GDM1 (cell line): ENCODE results near the gene MTSS2.
"Not testable (repeated sequence)": the region's sequence is repeated elsewhere in the genome, so short reads cannot be mapped to it uniquely, and the experiment has no call there.

Experiments
- DNase-seq: peaks from one replicate; lab custom pipeline; 2025; lab: John Stamatoyannopoulos, UW

Gene MTSS2

GRCh38 chr16:70674221-70675014 is 11.4 kb downstream of the MTSS2 start:
- DNase-seq: no peak

GRCh38 chr16:70670938-70671337 is 14.9 kb downstream of the MTSS2 start:
- DNase-seq: not testable (repeated sequence)

- DNase-seq: no peak
These were observed 15.7 kb downstream of the MTSS2 start for GRCh38 chr16:70670175-70670574.

- DNase-seq: no peak
These were observed 19.8 kb downstream of the MTSS2 start for GRCh38 chr16:70665806-70666735.

- no peak for DNase-seq
These were observed 20.6 kb downstream of the MTSS2 start for GRCh38 chr16:70665113-70665694.

- no peak for DNase-seq
These were observed 21.3 kb downstream of the MTSS2 start for GRCh38 chr16:70664325-70665112.

GRCh38 chr16:70663524-70664324 is 22.1 kb downstream of the MTSS2 start:
- DNase-seq: no peak

- no peak for DNase-seq
These were observed 22.8 kb downstream of the MTSS2 start for GRCh38 chr16:70662991-70663523.

GRCh38 chr16:70661918-70662641 is 23.8 kb downstream of the MTSS2 start:
- no peak for DNase-seq

GRCh38 chr16:70661534-70661917 is 24.3 kb downstream of the MTSS2 start:
- DNase-seq: no peak

GRCh38 chr16:70660672-70661350 is 25.0 kb downstream of the MTSS2 start:
- DNase-seq: no peak

GRCh38 chr16:70659953-70660671 is 25.7 kb downstream of the MTSS2 start:
- no peak for DNase-seq

- DNase-seq: no peak
These were observed 26.3 kb downstream of the MTSS2 start for GRCh38 chr16:70659546-70659945.

- no peak for DNase-seq
These were observed 26.9 kb downstream of the MTSS2 start for GRCh38 chr16:70658921-70659320.

- DNase-seq: no peak
These were observed 27.9 kb downstream of the MTSS2 start for GRCh38 chr16:70657956-70658355.

GRCh38 chr16:70656712-70657263 is 29.1 kb downstream of the MTSS2 start:
- no peak for DNase-seq

GRCh38 chr16:70656065-70656711 is 29.7 kb downstream of the MTSS2 start:
- DNase-seq: no peak
